Endodermal cell (in vitro differentiated cells): ENCODE measurements around the gene MAPK8IP2. TPM values are rescaled to one million over a fixed set of nuclear protein-coding genes. Genes with fewer than 3 reads are reported as not detected.
"Not testable (repeated sequence)": the region's sequence is repeated elsewhere in the genome, so short reads cannot be mapped to it uniquely, and the experiment has no call there.

Experiments used
- DNase-seq: peaks from one replicate; pipeline ENCODE4 v3.0.0-alpha.2; 2017
- H3K27ac ChIP-seq: 2 replicates; pipeline ENCODE4 v1.5.1; 2013; ENCODE audit warnings: mild to moderate bottlenecking, low read depth, low read length, moderate library complexity
- H3K27me3 ChIP-seq: 2 replicates; pipeline ENCODE4 v1.6.1; 2013; ENCODE audit warnings: mild to moderate bottlenecking, low read length, moderate library complexity; ENCODE audit not compliant: insufficient read depth, control insufficient read depth, poor library complexity, severe bottlenecking
- H3K36me3 ChIP-seq: 2 replicates; pipeline ENCODE4 v1.7.0; 2013; ENCODE audit warnings: mild to moderate bottlenecking, low read length, moderate library complexity; ENCODE audit not compliant: control insufficient read depth, insufficient read depth
- H3K4me1 ChIP-seq: one replicate; pipeline ENCODE4 v1.7.0; 2013; ENCODE audit warnings: low read length; ENCODE audit not compliant: control insufficient read depth, insufficient read depth
- H3K4me3 ChIP-seq: 2 replicates; pipeline ENCODE4 v1.5.1; 2013; ENCODE audit warnings: mild to moderate bottlenecking, low read length, moderate library complexity
- H3K9ac ChIP-seq: 2 replicates; pipeline ENCODE4 v1.6.1; 2013; ENCODE audit warnings: mild to moderate bottlenecking, low read length, moderate library complexity; ENCODE audit not compliant: poor library complexity, severe bottlenecking; ENCODE audit errors: extremely low read depth
- H3K9me3 ChIP-seq: 2 replicates; pipeline ENCODE4 v1.6.1; 2013; ENCODE audit warnings: mild to moderate bottlenecking, low read length, moderate library complexity; ENCODE audit not compliant: control insufficient read depth
- H3K27ac Mint-ChIP-seq: 2 replicates; pipeline ENCODE4 v1.8.0; 2020; ENCODE audit warnings: mixed read lengths
- H3K27me3 Mint-ChIP-seq: 2 replicates; pipeline ENCODE4 v1.8.0; 2021; ENCODE audit warnings: mild to moderate bottlenecking, mixed read lengths; ENCODE audit not compliant: insufficient read depth
- H3K36me3 Mint-ChIP-seq: 2 replicates; pipeline ENCODE4 v1.8.0; 2020; ENCODE audit warnings: low read depth, mixed read lengths
- H3K4me1 Mint-ChIP-seq: 2 replicates; pipeline ENCODE4 v1.8.0; 2020; ENCODE audit warnings: mixed read lengths
- H3K4me3 Mint-ChIP-seq: 2 replicates; pipeline ENCODE4 v1.8.0; 2020; ENCODE audit warnings: mild to moderate bottlenecking, moderate library complexity, mixed read lengths
- H3K9me3 Mint-ChIP-seq: 2 replicates; pipeline ENCODE4 v1.8.0; 2020; ENCODE audit warnings: mild to moderate bottlenecking, mixed read lengths
- WGBS, 2 experiments: methylation state at CpG; one replicate each; pipeline versions ENCODE4 v1.1.5 to v1.1.7; 2013; ENCODE audit warnings: missing lambda C conversion rate in 2 of 2, mixed read lengths in 1 of 2; ENCODE audit not compliant: insufficient coverage in 1 of 2, insufficient read length in 1 of 2; 5-methylcytosine and 5-hydroxymethylcytosine counted together
- total RNA-seq, 2 donors: library from RNA; stranded (reverse); fragmentation: NEBNext Ultra II Directional in 1 of 2; extraction: Animal tissue kit (Norgen Biotek cat#: 25700) in 1 of 2; gene quantifications; 2 replicates in 1 of 2; 3 replicates in 1 of 2; pipeline ENCODE4 v1.2.1, GENCODE V29; 2021
- TF ChIP-seq, protein P1 (sequence below): fragments of 200-600 bp; sonication (generic); conservative IDR thresholded peaks from 2 replicates; pipeline ENCODE4 v1.5.0; 2021; ENCODE audit warnings: antibody characterized with exemption, mild to moderate bottlenecking

The MAPK8IP2 gene
- total RNA-seq, 2 donors from 2014 or later = 1.2 to 1.4 TPM

DNA sequence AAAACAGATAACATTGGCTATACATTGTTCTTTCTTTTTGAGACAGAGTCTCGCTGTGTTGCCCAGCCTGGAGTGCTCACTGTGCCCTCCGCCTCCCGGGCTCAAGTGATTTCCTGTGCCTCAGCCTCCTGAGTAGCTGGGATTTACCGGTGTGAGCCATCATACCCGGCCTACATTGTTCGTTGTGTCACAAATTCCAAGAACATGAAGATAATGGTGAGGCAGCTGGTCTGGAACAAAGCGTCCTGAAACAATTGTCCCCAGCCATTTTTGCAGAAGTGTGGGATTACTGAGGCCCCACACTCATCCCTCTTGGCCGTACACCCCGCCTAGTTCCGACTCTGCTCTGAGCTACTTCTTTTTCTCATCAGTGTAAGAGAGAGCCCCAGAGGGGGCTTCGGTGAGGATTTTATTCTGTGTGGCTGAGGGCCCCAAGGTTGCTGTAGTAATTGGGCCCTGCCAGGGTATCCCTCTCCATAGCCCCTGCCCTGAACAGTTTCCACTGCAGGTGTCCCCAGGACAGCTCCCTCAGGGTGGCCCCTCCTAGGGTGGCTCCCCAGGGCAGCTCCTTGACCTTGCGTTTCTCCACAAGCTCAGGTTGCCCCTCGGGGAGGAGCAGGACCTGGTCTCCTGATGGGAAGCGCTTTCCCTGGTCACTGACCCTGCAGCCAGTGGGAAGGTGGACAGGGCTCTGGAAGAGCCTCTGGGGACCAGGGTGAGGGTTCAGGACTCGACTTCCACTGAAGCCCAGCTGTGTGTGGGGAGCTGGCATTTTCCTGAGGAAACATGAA, 40.5 kb downstream of the MAPK8IP2 start:
- Mint-ChIP-seq H3K27ac (no peak overlapping the region), H3K36me3 (no peaks in the 10 kb centered on the region), H3K4me3 (no peak overlapping the region), H3K9me3 (peaks cover 10% of the 10 kb centered on the region), H3K27me3 (peaks cover 11% of the 10 kb centered on the region), H3K4me1 (peaks cover 3% of the 10 kb centered on the region)
- Histone ChIP-seq H3K4me1 (no peaks in the 10 kb centered on the region), H3K27ac (peak overlapping the region; percentile 73), H3K4me3 (no peak overlapping the region), H3K27me3 (peaks cover 30% of the 10 kb centered on the region), H3K9me3 (peaks cover 8% of the 10 kb centered on the region), H3K36me3 (no peaks in the 10 kb centered on the region), H3K9ac (no peak overlapping the region)
- no peak for DNase-seq
- 82 to 91% methylated on average over 13 to 15 of the region's 15 CpGs for WGBS, 2 experiments
- TF ChIP-seq, protein P1, sequence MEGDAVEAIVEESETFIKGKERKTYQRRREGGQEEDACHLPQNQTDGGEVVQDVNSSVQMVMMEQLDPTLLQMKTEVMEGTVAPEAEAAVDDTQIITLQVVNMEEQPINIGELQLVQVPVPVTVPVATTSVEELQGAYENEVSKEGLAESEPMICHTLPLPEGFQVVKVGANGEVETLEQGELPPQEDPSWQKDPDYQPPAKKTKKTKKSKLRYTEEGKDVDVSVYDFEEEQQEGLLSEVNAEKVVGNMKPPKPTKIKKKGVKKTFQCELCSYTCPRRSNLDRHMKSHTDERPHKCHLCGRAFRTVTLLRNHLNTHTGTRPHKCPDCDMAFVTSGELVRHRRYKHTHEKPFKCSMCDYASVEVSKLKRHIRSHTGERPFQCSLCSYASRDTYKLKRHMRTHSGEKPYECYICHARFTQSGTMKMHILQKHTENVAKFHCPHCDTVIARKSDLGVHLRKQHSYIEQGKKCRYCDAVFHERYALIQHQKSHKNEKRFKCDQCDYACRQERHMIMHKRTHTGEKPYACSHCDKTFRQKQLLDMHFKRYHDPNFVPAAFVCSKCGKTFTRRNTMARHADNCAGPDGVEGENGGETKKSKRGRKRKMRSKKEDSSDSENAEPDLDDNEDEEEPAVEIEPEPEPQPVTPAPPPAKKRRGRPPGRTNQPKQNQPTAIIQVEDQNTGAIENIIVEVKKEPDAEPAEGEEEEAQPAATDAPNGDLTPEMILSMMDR = no peak

DNA sequence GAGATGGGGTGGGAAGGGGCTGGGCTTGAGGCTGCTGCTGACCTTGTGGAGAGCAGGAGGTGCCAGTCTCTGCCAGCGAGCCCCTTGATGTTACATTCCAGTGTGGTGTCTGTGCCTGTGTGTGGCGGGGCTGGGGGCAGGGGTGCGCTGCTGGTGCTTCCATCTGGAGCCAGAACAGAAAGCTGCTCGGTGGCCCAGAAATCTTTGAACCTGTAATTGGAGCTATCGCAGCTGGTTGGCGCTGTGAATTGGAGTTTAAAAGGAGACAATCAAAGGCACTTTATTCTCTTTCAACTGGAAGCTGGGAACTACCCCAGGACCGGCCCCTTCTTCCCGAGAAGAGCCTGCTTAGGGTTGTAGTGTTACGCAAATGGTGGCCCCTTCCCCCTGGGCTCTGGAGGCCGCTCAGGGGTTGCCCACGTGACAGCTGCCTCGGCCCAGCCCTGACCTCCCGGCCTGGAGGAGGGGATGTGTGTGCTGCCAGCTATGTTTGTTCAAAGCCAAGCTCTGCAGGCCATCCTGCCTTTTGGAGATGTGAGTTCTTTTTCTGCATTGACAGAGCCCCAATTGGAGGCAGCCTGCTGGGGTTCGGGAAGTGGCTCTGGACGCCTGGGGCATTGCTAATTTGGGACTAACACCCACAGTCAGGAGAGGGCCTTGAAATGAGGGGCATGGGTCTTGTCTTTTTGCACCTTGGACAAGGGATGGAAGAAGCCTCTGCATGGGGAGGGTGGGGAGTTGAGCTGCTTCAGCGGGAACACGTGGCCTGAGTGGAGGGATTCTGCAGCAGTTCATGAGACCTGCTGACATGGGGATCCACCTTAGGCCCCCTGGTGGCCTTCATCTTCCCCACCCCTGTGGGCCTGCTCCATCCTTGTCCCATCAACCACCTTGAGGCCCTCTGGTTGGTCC, 41.4 kb downstream of the MAPK8IP2 start:
- Mint-ChIP-seq H3K4me1 (peaks cover 3% of the 10 kb centered on the region), H3K4me3 (no peak overlapping the region), H3K27me3 (peaks cover 16% of the 10 kb centered on the region), H3K9me3 (peaks cover 17% of the 10 kb centered on the region), H3K27ac (no peak overlapping the region), H3K36me3 (no peaks in the 10 kb centered on the region)
- WGBS, 2 experiments = 38 to 43% methylated on average over 9 to 17 of the region's 17 CpGs
- H3K4me3 ChIP-seq = no peak overlapping the region
- H3K27me3 ChIP-seq = peaks cover 30% of the 10 kb centered on the region
- peak overlapping the region; percentile 73 for H3K27ac ChIP-seq
- peak; percentile 86 for DNase-seq
- no peak overlapping the region for H3K9ac ChIP-seq
- no peaks in the 10 kb centered on the region for H3K4me1 ChIP-seq
- TF ChIP-seq, protein P1 = peak; percentile 47
- H3K36me3 ChIP-seq = no peaks in the 10 kb centered on the region
- H3K9me3 ChIP-seq = peaks cover 9% of the 10 kb centered on the region

DNA sequence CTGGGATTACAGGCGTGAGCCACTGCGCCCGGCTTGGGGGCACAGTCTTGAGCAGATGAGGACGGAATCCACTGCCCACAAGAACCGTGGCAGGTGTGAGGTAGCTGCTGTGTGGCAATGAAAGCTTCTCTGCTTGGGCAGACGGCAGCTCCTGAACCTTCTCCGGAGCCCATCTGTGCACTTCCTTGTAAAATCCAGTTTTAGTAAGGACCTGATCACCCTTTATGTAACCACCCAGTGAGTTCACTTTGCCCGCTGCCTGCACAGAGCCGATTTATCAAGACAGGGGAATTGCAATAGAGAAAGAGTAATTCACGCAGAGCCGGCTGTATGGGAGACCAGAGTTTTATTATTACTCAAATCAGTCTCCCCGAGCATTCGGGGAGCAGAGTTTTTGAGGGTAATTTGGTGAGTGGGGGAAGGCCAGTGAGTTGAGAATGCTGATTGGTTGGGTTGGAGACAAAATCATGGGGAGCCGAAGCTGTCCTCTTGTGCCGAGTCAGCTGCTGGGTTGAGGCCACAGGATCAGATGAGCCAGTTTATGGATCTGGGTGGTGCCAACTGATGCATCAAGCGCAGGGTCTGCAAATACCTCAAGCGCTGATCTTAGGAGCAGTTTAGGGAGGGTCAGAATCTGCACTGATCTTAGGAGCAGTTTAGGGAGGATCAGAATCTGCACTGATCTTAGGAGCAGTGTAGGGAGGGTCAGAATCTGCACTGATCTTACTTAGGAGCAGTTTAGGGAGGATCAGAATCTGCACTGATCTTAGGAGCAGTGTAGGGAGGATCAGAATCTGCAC, 42.6 kb downstream of the MAPK8IP2 start:
- H3K4me1 Mint-ChIP-seq, H3K4me1 ChIP-seq, H3K4me3 Mint-ChIP-seq, H3K36me3 ChIP-seq, H3K4me3 ChIP-seq, DNase-seq, H3K9ac ChIP-seq, H3K36me3 Mint-ChIP-seq, H3K27ac Mint-ChIP-seq, H3K27ac ChIP-seq: not testable (repeated sequence)
- WGBS, 2 experiments = 90 to 94% methylated on average over 14 to 17 of the region's 17 CpGs
- peaks cover 15% of the 10 kb centered on the region for H3K9me3 ChIP-seq
- Mint-ChIP-seq H3K27me3 (peaks cover 16% of the 10 kb centered on the region), H3K9me3 (peaks cover 21% of the 10 kb centered on the region)
- peaks cover 30% of the 10 kb centered on the region for H3K27me3 ChIP-seq

DNA sequence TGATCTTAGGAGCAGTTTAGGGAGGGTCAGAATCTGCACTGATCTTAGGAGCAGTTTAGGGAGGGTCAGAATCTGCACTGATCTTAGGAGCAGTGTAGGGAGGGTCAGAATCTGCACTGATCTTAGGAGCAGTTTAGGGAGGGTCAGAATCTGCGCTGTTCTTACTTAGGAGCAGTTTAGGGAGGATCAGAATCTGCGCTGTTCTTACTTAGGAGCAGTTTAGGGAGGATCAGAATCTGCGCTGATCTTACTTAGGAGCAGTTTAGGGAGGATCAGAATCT, 43.2 kb downstream of the MAPK8IP2 start:
- not testable (repeated sequence) for H3K4me1 Mint-ChIP-seq, H3K4me3 ChIP-seq, H3K36me3 Mint-ChIP-seq, DNase-seq, H3K36me3 ChIP-seq, H3K27ac ChIP-seq, H3K4me3 Mint-ChIP-seq, H3K27ac Mint-ChIP-seq, H3K9ac ChIP-seq, H3K4me1 ChIP-seq
- H3K9me3 ChIP-seq = peaks cover 15% of the 10 kb centered on the region
- Mint-ChIP-seq H3K9me3 (peaks cover 25% of the 10 kb centered on the region), H3K27me3 (peaks cover 16% of the 10 kb centered on the region)
- 81 to 86% methylated on average over 3 of the region's 3 CpGs for WGBS, 2 experiments
- peaks cover 30% of the 10 kb centered on the region for H3K27me3 ChIP-seq
